Skin epidermis (tissue), 12 donors: ENCODE data around the gene GABBR2.
"Not testable (repeated sequence)": the region's sequence is repeated elsewhere in the genome, so short reads cannot be mapped to it uniquely, and the experiment has no call there.

ENCODE experiments used
- H3K27ac ChIP-seq, 21 experiments: fragments of 200-600 bp; sonication (generic) in 11 of 21; one replicate each; pipeline ENCODE4 v1.5.0; 2020; ENCODE audit warnings: mild to moderate bottlenecking in 3 of 21, inconsistent platforms in 2 of 21, moderate library complexity in 2 of 21
- H3K4me3 ChIP-seq, 7 experiments: fragments of 200-600 bp; sonication (generic) in 2 of 7; one replicate each; pipeline ENCODE4 v1.5.0; 2020; ENCODE audit warnings: inconsistent platforms in 2 of 7, mild to moderate bottlenecking in 2 of 7, moderate library complexity in 1 of 7

Gene GABBR2

GRCh38 chr9:98530806-98531386 is 177.8 kb downstream of the GABBR2 start:
- no peak overlapping the region for H3K27ac ChIP-seq

DNA sequence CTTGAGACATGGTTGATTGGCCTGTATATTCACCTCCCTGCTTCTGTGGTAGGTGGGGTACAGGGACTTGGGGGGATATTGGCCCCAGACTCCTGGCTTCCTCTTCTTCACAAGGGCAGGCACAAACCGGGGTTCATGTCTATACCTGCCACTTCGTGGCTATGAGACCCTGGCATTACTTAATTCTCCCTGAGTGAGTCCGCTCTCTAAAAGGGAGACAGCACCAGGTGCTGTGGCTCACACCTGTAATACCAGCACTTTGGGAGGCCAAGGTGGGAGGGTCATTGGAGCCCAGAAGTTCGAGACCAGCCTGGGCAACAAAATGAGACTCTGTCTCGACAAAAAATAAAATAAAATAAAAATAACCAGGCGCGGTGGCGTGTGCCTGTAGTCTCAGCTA is 178.5 kb downstream of the GABBR2 start:
- H3K27ac ChIP-seq, result no peak overlapping the region
- no peak overlapping the region for H3K4me3 ChIP-seq

More at GRCh38 chr9:98530806-98531386, 177.8 kb downstream of the GABBR2 start:
- no peak overlapping the region for H3K4me3 ChIP-seq

- H3K27ac ChIP-seq, result no peak overlapping the region
- H3K4me3 ChIP-seq, result no peak overlapping the region
Observed at GRCh38 chr9:98529841-98530240, 178.9 kb downstream of the GABBR2 start.

DNA sequence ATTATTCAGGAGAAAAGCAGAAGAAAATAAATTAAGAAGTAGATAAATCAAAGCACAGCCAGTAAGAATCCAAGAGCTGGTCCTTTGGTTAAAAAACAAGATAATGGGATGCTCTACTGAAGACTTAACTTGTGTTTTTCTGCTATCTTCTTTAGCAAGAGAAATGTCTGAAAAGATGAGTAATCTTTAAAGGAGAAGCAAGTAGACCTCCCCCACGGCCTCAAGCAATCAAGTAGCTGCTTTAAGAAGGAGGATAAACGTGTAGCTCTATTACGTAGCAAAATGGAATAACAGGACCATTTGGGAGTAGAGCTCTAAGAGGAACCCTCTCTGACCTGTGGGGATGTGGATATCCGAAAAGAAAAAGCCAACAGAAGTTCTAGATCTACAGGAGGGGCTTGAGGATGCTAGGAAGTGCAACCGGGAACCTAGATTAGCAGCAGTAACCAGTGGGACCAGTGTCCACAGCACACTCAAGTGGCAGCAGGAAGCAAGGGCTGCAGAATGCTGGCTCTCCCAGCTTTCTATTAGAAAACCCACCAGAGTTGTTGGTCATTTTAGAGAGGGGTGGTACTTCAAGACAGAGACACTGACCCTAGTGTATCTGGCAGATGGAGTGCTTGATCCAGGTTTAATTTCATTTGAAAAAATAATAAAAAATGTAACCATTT is 185.4 kb downstream of the GABBR2 start:
- Histone ChIP-seq H3K4me3 (no peak overlapping the region), H3K27ac (no peak overlapping the region)

DNA sequence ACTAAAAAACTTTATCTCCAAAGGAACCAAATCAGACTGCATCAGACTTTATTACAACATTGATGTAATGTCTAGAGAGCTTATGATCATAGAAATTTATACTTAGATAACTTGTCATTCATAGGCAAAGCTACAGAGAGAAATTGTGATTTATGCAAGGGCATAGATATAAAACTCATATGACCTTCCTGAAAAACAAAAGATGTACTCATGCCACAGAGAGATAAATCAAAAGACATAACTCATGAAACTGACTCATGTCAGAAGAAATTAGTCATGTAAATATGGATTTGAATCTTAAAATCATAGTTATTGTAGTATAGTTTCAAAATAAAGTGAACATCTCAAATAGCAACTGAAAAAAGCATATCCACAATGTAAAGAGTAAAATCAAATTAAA is 186.2 kb downstream of the GABBR2 start:
- no peak overlapping the region for H3K27ac ChIP-seq

GRCh38 chr9:98521141-98521540 is 187.6 kb downstream of the GABBR2 start:
- H3K27ac ChIP-seq, result no peak overlapping the region

More for the DNA sequence above, 186.2 kb downstream of the GABBR2 start:
- H3K4me3 ChIP-seq, result no peak overlapping the region

GRCh38 chr9:98520221-98520960 is 188.3 kb downstream of the GABBR2 start:
- Histone ChIP-seq H3K4me3 (no peak overlapping the region), H3K27ac (no peak overlapping the region)

More at GRCh38 chr9:98521141-98521540, 187.6 kb downstream of the GABBR2 start:
- no peak overlapping the region for H3K4me3 ChIP-seq

GRCh38 chr9:98519641-98520040 is 189.1 kb downstream of the GABBR2 start:
- no peak overlapping the region for H3K27ac ChIP-seq
- no peak overlapping the region for H3K4me3 ChIP-seq

DNA sequence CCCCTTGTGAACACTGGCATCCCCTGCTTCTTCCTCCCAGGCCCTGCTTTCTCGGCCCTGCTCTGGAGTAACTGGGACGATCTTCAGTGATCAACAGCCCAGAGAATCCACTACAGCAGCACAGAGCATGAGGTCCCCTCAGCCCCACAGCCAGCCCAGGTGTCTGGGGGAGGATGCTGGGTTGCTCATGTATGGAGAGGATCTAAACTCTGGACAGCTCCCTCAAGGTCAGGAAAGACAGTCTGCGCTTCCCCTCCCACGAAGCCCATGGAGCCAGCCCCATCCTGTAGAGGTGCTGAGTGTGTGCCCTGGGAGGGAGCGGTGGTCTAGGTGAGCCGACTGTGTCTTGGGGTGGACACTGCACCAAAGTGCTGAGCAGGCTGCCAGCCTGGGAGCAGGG is 190.2 kb downstream of the GABBR2 start:
- H3K27ac ChIP-seq, result no peak overlapping the region
- H3K4me3 ChIP-seq, result no peak overlapping the region

DNA sequence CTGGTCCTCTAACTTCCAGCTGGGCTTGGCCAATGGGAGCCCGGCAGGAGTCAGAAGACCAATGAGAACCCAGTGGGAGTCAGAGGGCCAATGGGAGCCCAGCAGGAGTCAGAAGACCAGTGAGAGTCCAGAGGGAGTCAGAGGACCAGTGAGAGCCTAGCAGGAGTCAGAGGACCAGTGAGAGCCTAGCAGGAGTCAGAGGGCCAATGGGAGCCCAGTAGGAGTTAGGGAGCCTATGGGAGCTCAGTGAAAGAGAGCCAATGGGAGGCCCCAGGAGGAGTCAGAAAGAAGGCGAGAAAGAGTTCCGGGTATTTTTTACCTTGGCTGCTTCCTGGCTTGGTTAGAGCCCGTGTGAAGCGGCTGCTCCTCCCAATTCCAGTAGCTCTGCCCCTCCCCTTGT is 191.0 kb downstream of the GABBR2 start:
- Histone ChIP-seq H3K4me3 (no peak overlapping the region), H3K27ac (no peak overlapping the region)

DNA sequence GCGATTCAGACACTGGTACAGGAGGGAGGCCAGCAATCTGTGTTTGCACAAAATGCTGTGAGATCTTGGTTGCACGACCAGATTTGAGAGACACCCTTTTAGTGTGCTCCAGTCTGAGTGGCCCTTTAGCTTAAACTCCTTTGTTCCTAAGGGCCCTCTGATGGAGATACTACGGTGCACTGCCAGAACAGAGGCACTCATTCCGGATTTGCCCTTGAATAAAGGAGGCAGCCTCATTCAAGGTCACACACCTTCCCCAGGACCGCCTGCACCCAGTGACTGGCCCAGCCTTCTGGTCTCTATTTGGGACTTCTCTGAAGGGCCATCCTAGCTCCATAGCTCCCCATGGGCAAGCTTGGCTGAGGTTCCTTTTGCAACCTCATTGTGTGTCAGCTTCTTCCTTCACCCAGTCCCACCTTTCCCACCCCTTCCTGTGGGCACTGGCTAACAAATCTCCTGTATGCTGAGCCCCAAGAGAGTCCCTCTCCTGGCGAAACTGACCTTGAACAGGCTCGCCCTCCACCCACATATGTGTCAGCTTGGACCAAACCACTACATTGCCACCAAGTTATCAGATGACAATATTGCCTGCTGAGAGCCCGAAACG is 191.7 kb downstream of the GABBR2 start:
- no peak overlapping the region for H3K27ac ChIP-seq
- H3K4me3 ChIP-seq, result no peak overlapping the region

DNA sequence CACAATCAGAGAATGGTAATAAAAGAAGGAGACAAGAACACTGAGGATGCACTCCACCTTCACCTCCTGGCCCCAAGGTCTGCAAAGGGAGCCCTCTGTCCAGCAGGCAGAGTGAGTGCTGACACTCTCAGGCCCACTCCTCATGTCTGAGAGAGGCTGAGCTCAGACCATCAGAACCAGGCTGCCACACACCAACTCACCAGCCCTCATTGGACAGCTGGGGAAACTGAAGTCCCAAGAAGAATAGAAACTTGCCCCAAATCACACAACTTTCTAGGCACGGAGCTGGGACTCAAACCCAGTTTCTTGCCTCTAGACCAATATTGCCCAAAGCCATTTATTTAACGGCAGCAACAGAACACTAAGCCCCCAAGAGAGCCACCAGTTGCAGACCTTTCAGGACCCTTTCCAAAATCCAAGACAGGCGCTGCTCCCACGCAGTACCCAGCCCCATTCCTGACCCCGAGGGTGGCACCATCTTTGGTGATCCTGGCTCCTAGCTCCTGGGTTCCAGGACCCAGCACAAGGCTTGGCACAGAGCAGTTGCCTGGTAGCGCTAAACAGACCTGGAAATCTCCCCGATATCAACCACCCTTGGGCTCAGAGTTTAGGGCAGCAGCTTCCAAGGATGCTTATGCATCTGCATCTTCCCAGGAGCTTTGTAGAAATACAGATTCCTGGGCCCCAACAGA is 192.4 kb downstream of the GABBR2 start:
- Histone ChIP-seq H3K27ac (no peak overlapping the region), H3K4me3 (no peak overlapping the region)

DNA sequence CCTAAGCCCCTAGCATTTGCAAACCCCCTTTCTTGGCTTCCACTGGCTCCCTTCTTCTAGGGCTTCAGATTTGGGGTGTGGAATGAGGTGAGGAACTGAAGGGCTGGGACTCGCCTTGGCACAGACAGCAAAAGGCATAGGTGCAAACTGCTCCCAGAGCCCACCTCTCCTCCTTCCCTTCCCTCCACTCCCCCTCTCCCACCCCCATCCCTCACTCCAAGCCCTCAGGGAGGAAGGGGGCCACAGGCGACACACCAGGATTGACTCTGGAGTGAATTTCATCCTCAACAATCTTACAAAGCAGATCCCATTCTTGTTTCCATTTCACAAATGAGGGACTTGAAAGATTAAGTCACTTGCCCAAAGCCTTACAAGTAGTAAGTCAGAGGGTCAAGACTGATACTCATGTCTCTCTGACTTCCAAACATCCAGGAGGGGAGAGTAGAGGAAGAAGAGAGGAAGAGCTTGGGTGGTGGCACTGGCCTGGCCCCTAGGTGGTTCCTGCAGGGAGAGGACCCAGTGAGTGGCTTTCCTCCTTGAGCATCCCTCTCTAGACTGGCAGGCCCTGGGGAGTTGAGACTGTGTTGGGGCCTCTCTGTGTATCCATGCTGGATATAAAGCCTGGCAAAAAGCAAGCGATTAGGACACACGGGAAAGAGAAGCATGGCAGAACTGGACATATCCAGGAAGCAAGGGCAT is 193.1 kb downstream of the GABBR2 start:
- Histone ChIP-seq H3K27ac (no peak overlapping the region), H3K4me3 (no peak overlapping the region)

GRCh38 chr9:98514841-98515240 is 193.9 kb downstream of the GABBR2 start:
- no peak overlapping the region for H3K27ac ChIP-seq
- H3K4me3 ChIP-seq, result no peak overlapping the region

DNA sequence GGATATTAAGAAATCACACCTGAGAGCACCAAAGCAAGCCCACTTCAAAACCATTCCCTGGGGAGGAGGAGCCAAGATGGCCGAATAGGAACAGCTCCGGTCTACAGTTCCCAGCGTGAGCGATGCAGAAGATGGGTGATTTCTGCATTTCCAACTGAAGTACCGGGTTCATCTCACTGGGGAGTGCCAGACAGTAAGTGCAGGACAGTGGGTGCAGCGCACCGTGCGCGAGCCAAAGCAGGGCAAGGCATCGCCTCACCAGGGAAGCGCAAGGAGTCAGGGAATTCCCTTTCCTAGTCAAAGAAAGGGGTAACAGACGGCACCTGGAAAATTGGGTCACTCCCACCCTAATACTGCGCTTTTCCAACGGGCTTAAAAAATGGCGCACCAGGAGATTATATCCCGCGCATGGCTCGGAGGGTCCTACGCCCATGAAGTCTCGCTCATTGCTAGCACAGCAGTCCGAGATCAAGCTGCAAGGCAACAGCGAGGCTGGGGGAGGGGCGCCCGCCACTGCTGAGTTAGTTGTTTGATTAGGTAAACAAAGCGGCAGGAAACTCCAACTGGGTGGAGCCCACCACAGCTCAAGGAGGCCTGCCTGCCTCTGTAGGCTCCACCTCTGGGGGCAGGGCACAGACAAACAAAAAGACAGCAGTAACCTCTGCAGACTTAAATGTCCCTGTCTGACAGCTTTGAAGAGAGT is 200.4 kb downstream of the GABBR2 start:
- H3K4me3 ChIP-seq, H3K27ac ChIP-seq: not testable (repeated sequence)

GRCh38 chr9:98506422-98507054 is 202.2 kb downstream of the GABBR2 start:
- Histone ChIP-seq H3K27ac (no peak overlapping the region), H3K4me3 (no peak overlapping the region)

DNA sequence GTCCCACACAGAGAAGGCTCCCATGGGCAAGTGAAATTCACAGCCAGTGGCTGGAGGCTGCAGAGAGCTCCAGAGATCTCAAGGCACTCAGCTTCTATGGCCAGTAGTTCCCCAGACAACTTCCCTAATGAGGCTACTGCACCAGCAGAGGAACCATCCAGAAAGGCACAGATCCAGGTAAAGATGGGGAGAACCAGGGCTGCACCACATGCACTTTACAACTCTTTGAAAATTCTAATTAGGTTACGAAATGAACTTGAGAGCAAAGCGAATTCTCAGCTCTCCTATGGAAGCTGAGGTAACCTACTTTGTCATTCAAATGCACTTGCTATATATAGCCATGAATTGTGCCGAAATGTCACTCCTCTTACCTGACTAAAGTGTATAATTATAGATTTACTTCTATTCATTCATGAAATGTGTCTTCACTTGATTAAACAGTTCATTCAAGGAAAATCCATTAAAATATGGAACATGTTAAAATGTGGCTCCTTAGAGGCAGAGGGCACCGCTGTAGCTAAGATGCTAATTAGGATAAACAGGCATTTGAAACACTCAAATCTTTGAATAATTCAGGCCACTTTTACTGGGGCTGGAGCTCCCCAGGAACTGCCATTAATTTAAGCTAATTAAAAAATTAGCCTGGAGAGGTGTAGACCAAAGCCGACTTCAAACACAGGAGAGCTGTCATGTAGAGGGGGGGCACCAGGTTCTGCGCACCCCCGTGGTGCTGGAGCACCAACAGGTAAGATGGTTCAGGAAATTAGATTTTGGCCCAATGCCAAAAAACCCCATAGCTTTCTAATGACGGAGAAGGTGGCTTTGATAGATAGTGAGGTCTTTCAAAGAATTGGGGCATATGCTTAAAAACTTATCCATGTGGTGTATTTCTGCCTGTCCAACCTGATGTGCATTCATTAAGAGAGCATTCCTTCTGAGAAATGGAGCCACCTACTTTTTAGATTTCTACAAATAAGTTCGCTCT is 204.1 kb downstream of the GABBR2 start:
- no peak overlapping the region for H3K27ac ChIP-seq
- H3K4me3 ChIP-seq, result no peak overlapping the region
